ENCODE measurements around the gene CLSTN2.

Gene CLSTN2

GRCh38 chr3:140097874-140098635 is 163.1 kb downstream of the CLSTN2 start:
- DNase-seq, result no peak

- DNase-seq, result no peak
Measured at GRCh38 chr3:140100479-140100878, 165.5 kb downstream of the CLSTN2 start.

- DNase-seq, result no peak
Measured at GRCh38 chr3:140103166-140103565, 168.2 kb downstream of the CLSTN2 start.

GRCh38 chr3:140103986-140104645 is 169.1 kb downstream of the CLSTN2 start:
- DNase-seq, result no peak

GRCh38 chr3:140113996-140114788 is 179.2 kb downstream of the CLSTN2 start:
- no peak for DNase-seq

GRCh38 chr3:140114789-140115080 is 179.8 kb downstream of the CLSTN2 start:
- DNase-seq, result no peak

- no peak for DNase-seq
Measured at GRCh38 chr3:140117096-140117526, 182.1 kb downstream of the CLSTN2 start.

GRCh38 chr3:140122183-140122582 is 187.2 kb downstream of the CLSTN2 start:
- DNase-seq, result no peak

- DNase-seq, result no peak
Measured at GRCh38 chr3:140128217-140128616, 193.2 kb downstream of the CLSTN2 start.

- DNase-seq, result no peak
Measured at GRCh38 chr3:140128631-140129030, 193.6 kb downstream of the CLSTN2 start.

GRCh38 chr3:140129768-140130284 is 194.8 kb downstream of the CLSTN2 start:
- DNase-seq, result no peak

- no peak for DNase-seq
Measured at GRCh38 chr3:140131895-140132294, 196.9 kb downstream of the CLSTN2 start.

- no peak for DNase-seq
Measured at GRCh38 chr3:140134231-140134965, 199.4 kb downstream of the CLSTN2 start.

GRCh38 chr3:140135461-140135860 is 200.5 kb downstream of the CLSTN2 start:
- no peak for DNase-seq

- no peak for DNase-seq
Measured at GRCh38 chr3:140143367-140144069, 208.5 kb downstream of the CLSTN2 start.

- DNase-seq, result no peak
Measured at GRCh38 chr3:140145528-140145927, 210.5 kb downstream of the CLSTN2 start.

- DNase-seq, result no peak
Measured at GRCh38 chr3:140146668-140147067, 211.7 kb downstream of the CLSTN2 start.

- no peak for DNase-seq
Measured at GRCh38 chr3:140147965-140148490, 213.0 kb downstream of the CLSTN2 start.

- DNase-seq, result no peak
Measured at GRCh38 chr3:140148824-140149390, 213.9 kb downstream of the CLSTN2 start.

GRCh38 chr3:140151321-140151720 is 216.3 kb downstream of the CLSTN2 start:
- no peak for DNase-seq

GRCh38 chr3:140152851-140153639 is 218.1 kb downstream of the CLSTN2 start:
- DNase-seq, result no peak
